ENCODE data around the gene CHMP2B. TPM values are rescaled to one million over a fixed set of nuclear protein-coding genes. Genes with fewer than 3 reads are reported as not detected.

Gene CHMP2B
- total and polyA plus RNA-seq, 2 of the 4 experiments (the other 2 are of a cell fraction): 6.8 to 14.0 TPM

- H3K9ac ChIP-seq (ENCODE audit: low read depth, low read length): no peak overlapping the region
- no peak overlapping the region for H4K5ac ChIP-seq (ENCODE audit: low read depth, low read length)
- H3K36me3 ChIP-seq (ENCODE audit: control insufficient read depth, insufficient read depth, low read length): no peaks in the 10 kb centered on the region
- intact Hi-C loops (cut with micrococcal nuclease) (no loop called here), dilution Hi-C loops (cut with HindIII; ENCODE audit: low sequenced_read_pairs, unreplicated experiment) (no loop called here), in situ Hi-C loops (cut with MboI; ENCODE audit: low sequenced_read_pairs) (no loop called here)
- no peak overlapping the region for H2BK5ac ChIP-seq (ENCODE audit: low read depth, low read length, poor library complexity, severe bottlenecking)
- H3K4me2 ChIP-seq (ENCODE audit: low read depth, low read length): no peak overlapping the region
- H3K27ac ChIP-seq (ENCODE audit: insufficient read depth, low read length): no peak overlapping the region
- no peaks in the 10 kb centered on the region for H3K27me3 ChIP-seq (ENCODE audit: control insufficient read depth, insufficient read depth, low read length)
- H3K4me1 ChIP-seq (ENCODE audit: control insufficient read depth, insufficient read depth, low read length): no peaks in the 10 kb centered on the region
- H3K23ac ChIP-seq (ENCODE audit: low read depth, low read length): no peak overlapping the region
- H3K56ac ChIP-seq (ENCODE audit: extremely low read depth, insufficient read depth, low read length): no peak overlapping the region
- no peak overlapping the region for H4K8ac ChIP-seq (ENCODE audit: low read depth in 2 of 2, low read length in 2 of 2)
- H3K9me3 ChIP-seq (ENCODE audit: control insufficient read depth, insufficient read depth, low read length): no peaks in the 10 kb centered on the region
- H2AK9ac ChIP-seq (replicated peaks; ENCODE audit: low read depth, low read length, poor library complexity): no peak overlapping the region
- ChIA-PET CTCF (no interaction called here), POLR2A (ENCODE audit: unreplicated experiment) (no interaction called here)
- H2BK20ac ChIP-seq (ENCODE audit: low read depth, low read length): no peak overlapping the region
- no peak overlapping the region for H3K18ac ChIP-seq (ENCODE audit: low read depth, low read length)
- H3K9me1 ChIP-seq (ENCODE audit: insufficient read depth, low read length): no peaks in the 10 kb centered on the region
- no peak overlapping the region for H2BK120ac ChIP-seq (ENCODE audit: low read depth, low read length)
- no peaks in the 10 kb centered on the region for H4K20me1 ChIP-seq (ENCODE audit: insufficient read depth, low read length)
- no peak overlapping the region for H3K4ac ChIP-seq (ENCODE audit: low read depth, low read length)
- H3K79me1 ChIP-seq (ENCODE audit: low read depth in 1 of 2, low read length in 2 of 2): no peaks in the 10 kb centered on the region
- H2AK5ac ChIP-seq (ENCODE audit: low read depth, low read length): no peak overlapping the region
- H3K4me3 ChIP-seq (ENCODE audit: insufficient read depth, low read depth, low read length): no peak overlapping the region
- ATAC-seq (ENCODE audit: low read depth) (no peak), DNase-seq (no peak)
- H3K14ac ChIP-seq (replicated peaks; ENCODE audit: low read depth, low read length): no peak overlapping the region
- no peak overlapping the region for H4K91ac ChIP-seq (ENCODE audit: insufficient read depth, low read depth, low read length)
- no peak overlapping the region for H2AFZ ChIP-seq (replicated peaks; ENCODE audit: low read length, poor library complexity)
- BruUV-seq (replicated peaks): no TSS peak
- no peak for TF ChIP-seq ELK1 (IDR thresholded peaks at IDR 0.05; ENCODE audit: borderline replicate concordance, low read depth, low read length)
- no peak for TF ChIP-seq RCOR1 (IDR thresholded peaks at IDR 0.05; ENCODE audit: insufficient replicate concordance, low read length)
- TF ChIP-seq MAZ (IDR thresholded peaks at IDR 0.05; ENCODE audit: borderline replicate concordance, low read depth, low read length): no peak
- TF ChIP-seq CTCF (conservative IDR thresholded peaks at IDR 0.05; ENCODE audit: low read depth, low read length): no peak
- no peak for TF ChIP-seq MAFK (IDR thresholded peaks at IDR 0.05; ENCODE audit: low read depth, low read length)
- TF ChIP-seq RAD21 (IDR thresholded peaks at IDR 0.05; ENCODE audit: low read length): no peak
- no peak for TF ChIP-seq USF2 (IDR thresholded peaks at IDR 0.05; ENCODE audit: low read depth, low read length)
- TF ChIP-seq BHLHE40 (IDR thresholded peaks at IDR 0.05; ENCODE audit: low read depth, low read length): no peak
- no peak for TF ChIP-seq SMC3 (IDR thresholded peaks at IDR 0.05; ENCODE audit: low read depth, low read length)
- no peak for TF ChIP-seq NFE2L2 (IDR thresholded peaks at IDR 0.05; ENCODE audit: low read depth, low read length)
- TF ChIP-seq CHD1 (IDR thresholded peaks at IDR 0.05; ENCODE audit: low read depth, low read length): no peak
- TF ChIP-seq POLR2A (IDR thresholded peaks at IDR 0.05; ENCODE audit: low read depth, low read length): no peak
- TF ChIP-seq FOS (IDR thresholded peaks at IDR 0.05; ENCODE audit: low read depth, low read length): no peak
- no peak for TF ChIP-seq CEBPB (IDR thresholded peaks at IDR 0.05; ENCODE audit: low read depth, low read length)
- no peak for TF ChIP-seq MXI1 (IDR thresholded peaks at IDR 0.05; ENCODE audit: borderline replicate concordance, low read depth, low read length)
- no peak for TF ChIP-seq RFX5 (IDR thresholded peaks at IDR 0.05; ENCODE audit: low read depth, low read length)
- H2BK15ac ChIP-seq (ENCODE audit: low read depth, low read length): no peak overlapping the region
Observed at GRCh38 chr3:87198774-87199173, 28.3 kb upstream of the CHMP2B start.
